ENCODE results near the gene AKAIN1.

DNA sequence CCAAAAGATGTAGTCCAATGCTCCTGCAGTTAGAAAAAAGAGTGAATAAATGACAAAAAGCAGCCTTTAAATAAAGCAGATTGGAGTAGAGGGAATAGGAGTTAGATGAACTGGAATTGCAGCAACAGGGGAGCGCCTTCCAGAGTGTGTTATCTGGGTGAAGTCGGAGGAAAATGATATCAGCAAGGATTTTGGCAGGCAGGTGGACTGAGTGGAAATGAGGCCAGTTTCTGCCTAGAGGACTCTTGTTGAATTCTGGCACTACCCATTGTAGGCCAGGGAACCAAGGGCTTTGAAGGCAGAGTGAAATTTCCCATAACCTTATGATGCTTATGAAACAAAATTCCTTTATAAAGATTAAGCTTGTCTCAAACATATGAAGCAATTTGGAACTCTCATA lies 59.8 kb downstream of the AKAIN1 start:
- TF ChIP-seq, protein P1, sequence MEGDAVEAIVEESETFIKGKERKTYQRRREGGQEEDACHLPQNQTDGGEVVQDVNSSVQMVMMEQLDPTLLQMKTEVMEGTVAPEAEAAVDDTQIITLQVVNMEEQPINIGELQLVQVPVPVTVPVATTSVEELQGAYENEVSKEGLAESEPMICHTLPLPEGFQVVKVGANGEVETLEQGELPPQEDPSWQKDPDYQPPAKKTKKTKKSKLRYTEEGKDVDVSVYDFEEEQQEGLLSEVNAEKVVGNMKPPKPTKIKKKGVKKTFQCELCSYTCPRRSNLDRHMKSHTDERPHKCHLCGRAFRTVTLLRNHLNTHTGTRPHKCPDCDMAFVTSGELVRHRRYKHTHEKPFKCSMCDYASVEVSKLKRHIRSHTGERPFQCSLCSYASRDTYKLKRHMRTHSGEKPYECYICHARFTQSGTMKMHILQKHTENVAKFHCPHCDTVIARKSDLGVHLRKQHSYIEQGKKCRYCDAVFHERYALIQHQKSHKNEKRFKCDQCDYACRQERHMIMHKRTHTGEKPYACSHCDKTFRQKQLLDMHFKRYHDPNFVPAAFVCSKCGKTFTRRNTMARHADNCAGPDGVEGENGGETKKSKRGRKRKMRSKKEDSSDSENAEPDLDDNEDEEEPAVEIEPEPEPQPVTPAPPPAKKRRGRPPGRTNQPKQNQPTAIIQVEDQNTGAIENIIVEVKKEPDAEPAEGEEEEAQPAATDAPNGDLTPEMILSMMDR (IDR thresholded peaks at IDR 0.05): no peak
- no peak for TF ChIP-seq POLR2A (IDR thresholded peaks at IDR 0.05)

All from adrenal gland (tissue), 5 donors.